Subcutaneous adipose tissue (tissue), 4 donors: ENCODE measurements around the gene XPO6. TPM values are rescaled to one million over a fixed set of nuclear protein-coding genes. Genes with fewer than 3 reads are reported as not detected.

Experiments used
- CTCF ChIP-seq: fragments of 450-650 bp; IDR thresholded peaks from one replicate; pipeline ENCODE4 v1.5.1; 2016; ENCODE audit warnings: low read depth, mild to moderate bottlenecking, control low read depth, antibody characterized with exemption, moderate library complexity
- total RNA-seq, 4 donors: library from RNA; depleted of rRNA; stranded (reverse); fragments of >200 nt; gene quantifications; one replicate each; pipeline ENCODE4 v1.1.0, GENCODE V29; 2016

XPO6 gene
- total RNA-seq, 4 donors from 2014 or later = 64.1 to 121 (median 82.9) TPM

- no peak for TF ChIP-seq CTCF
Measured at GRCh38 chr16:28218109-28218508, 6.3 kb upstream of the XPO6 start.

- no peak for TF ChIP-seq CTCF
Measured at GRCh38 chr16:28217326-28217725, 5.6 kb upstream of the XPO6 start.

- no peak for TF ChIP-seq CTCF
Measured at GRCh38 chr16:28213396-28213795, 1.6 kb upstream of the XPO6 start.

GRCh38 chr16:28212532-28212873 lies 738 bp upstream of the XPO6 start:
- no peak for TF ChIP-seq CTCF

- no peak for TF ChIP-seq CTCF
Measured at GRCh38 chr16:28210979-28211588, 681 bp downstream of the XPO6 start.

- TF ChIP-seq CTCF = no peak
Measured at GRCh38 chr16:28210264-28210663, 1.5 kb downstream of the XPO6 start.

- no peak for TF ChIP-seq CTCF
Measured at GRCh38 chr16:28208824-28209223, 2.9 kb downstream of the XPO6 start.
